ENCODE data around the gene ZNF862. TPM values are rescaled to one million over a fixed set of nuclear protein-coding genes. Genes with fewer than 3 reads are reported as not detected.
A peak's percentile ranks its signal among the peaks of the same experiment; 100 is the strongest.

The ZNF862 gene
- total and polyA plus RNA-seq, 2 donors (not counting 3 experiments of a cell fraction or from before 2014, with no cell fraction given), result 10.8 to 14.7 TPM

DNA sequence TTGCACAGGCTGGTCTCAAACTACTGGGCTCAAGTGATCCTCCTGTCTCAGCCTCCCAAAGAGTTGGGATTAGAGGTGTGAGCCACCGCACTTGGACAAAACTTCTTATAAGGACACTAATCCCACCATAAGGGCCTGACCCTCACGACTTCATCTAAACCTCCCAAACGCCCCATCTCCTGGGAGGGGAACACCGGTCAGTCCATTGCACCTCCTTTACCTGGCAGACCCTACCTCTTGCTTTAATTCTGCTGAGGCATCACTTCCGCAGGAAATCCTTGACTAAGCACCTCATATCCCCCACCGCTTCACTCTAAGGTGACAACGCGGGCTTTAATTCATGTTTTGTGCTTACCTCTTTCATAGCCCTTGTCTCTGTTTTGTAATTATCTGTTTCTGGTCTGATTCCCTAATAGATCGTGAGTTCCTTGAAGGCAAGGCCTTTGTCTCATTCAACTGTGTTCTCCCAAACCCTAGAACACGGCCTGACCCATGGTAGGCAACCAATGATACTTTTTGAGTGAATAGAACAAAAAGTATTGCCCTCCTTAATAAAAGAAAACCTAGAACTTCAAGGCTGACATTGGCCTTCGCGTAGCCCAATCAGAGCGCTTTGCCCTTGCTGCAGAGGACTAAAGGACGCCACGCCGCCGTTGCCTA is 481 bp upstream of the ZNF862 start:
- Histone ChIP-seq H2AFZ (ENCODE audit: low read depth, low read length) (peak overlapping the region; percentile 46), H3K27me3 (ENCODE audit: control insufficient read depth in 2 of 2, insufficient read depth in 2 of 2, low read length in 2 of 2) (no peaks in the 10 kb centered on the region), H3K4me1 (ENCODE audit: control insufficient read depth, extremely low read depth, insufficient read depth, low read length) (no peaks in the 10 kb centered on the region), H3K4me2 (ENCODE audit: insufficient read depth, low read length) (no peak overlapping the region), H3K9me1 (replicated peaks; ENCODE audit: control insufficient read depth, extremely low read depth, insufficient read depth, low read length) (no peaks in the 10 kb centered on the region), H3K4me3 (replicated peaks in 1 of 3; ENCODE audit: insufficient read depth in 1 of 3, low read depth in 1 of 3, low read length in 3 of 3) (no peak overlapping the region), H4K20me1 (replicated peaks; ENCODE audit: control insufficient read depth, extremely low read depth, insufficient read depth, low read length) (no peaks in the 10 kb centered on the region), H3K27ac (ENCODE audit: insufficient read depth, low read depth, low read length) (no peak overlapping the region), H3K79me2 (ENCODE audit: control insufficient read depth, insufficient read depth, low read length) (no peaks in the 10 kb centered on the region), H3K9ac (replicated peaks; ENCODE audit: extremely low read depth, insufficient read depth, low read length) (no peak overlapping the region), H3K36me3 (ENCODE audit: control insufficient read depth in 2 of 2, extremely low read depth in 1 of 2, insufficient read depth in 2 of 2, low read length in 2 of 2) (no peaks in the 10 kb centered on the region), H3K9me3 (replicated peaks; ENCODE audit: control insufficient read depth, insufficient read depth, low read length) (no peaks in the 10 kb centered on the region)
- CTCF ChIA-PET, result interaction anchor here (0.7 to 1.7 kb wide), 9 partner anchors 12 to 691 kb away, joined by 3 to 9 read pairs (median 4); no protein-coding TSS in a partner anchor
- intact Hi-C loops (cut with micrococcal nuclease), result loop anchor here (1.0 to 2.0 kb wide), 4 partner anchors 19 to 123 kb away; partner anchors contain the start of gene ATP6V0E2
- dilution Hi-C loops (cut with MboI; ENCODE audit: extremely low pct_ligation_motif_present, low sequenced_read_pairs), result no loop called here
- no peak for DNase-seq (ENCODE audit: low read depth, low spot score)
- POLR2A ChIA-PET, result interaction anchor here (1.5 kb wide), 1 partner anchor 34 kb away, joined by 3 read pairs; no protein-coding TSS in a partner anchor
- TF ChIP-seq MYC (IDR thresholded peaks at IDR 0.05; ENCODE audit: low read depth, low read length) (no peak), MAX (IDR thresholded peaks at IDR 0.05; ENCODE audit: insufficient read depth, insufficient read length) (no peak), FOS (IDR thresholded peaks at IDR 0.05; ENCODE audit: borderline replicate concordance, insufficient read depth, low read length) (no peak), CTCF (IDR thresholded peaks at IDR 0.05; ENCODE audit: extremely low read depth in 1 of 2, insufficient read depth in 1 of 2, low read depth in 1 of 2, low read length in 2 of 2) (no peak), POLR2AphosphoS5 (IDR thresholded peaks at IDR 0.05; ENCODE audit: insufficient read depth, low read depth, low read length) (no peak), EZH2 (IDR thresholded peaks at IDR 0.05; ENCODE audit: borderline replicate concordance, low read depth, low read length, severe bottlenecking) (no peak), POLR2A (IDR thresholded peaks at IDR 0.05; ENCODE audit: low read depth, low read length) (no peak)
- no TSS peak for BruUV-seq (replicated peaks)
- FAIRE-seq, result no peak

Data from endothelial cell of umbilical vein (primary cell).